Activated naive CD8-positive, alpha-beta T cell treated with anti-CD3 and anti-CD28 coated beads, Interleukin-2, amount 50 U/mL, for 24 hours (primary cell): ENCODE data around the gene ANXA10.

Experiments used
- ATAC-seq: fragments of 150-1000 bp; cut with Tn5 transposase; one replicate; pipeline ENCODE4 v1.10.0; 2021
- DNase-seq: peaks from one replicate; pipeline ENCODE4 v3.0.0; 2021
- H3K27ac Mint-ChIP-seq: one replicate; pipeline ENCODE4 v1.8.0; 2021; ENCODE audit warnings: mild to moderate bottlenecking, mixed read lengths
- H3K27me3 Mint-ChIP-seq: one replicate; pipeline ENCODE4 v1.8.0; 2021; ENCODE audit warnings: mixed read lengths
- H3K36me3 Mint-ChIP-seq: one replicate; pipeline ENCODE4 v1.8.0; 2021; ENCODE audit warnings: low read depth, mixed read lengths
- H3K4me1 Mint-ChIP-seq: one replicate; pipeline ENCODE4 v1.8.0; 2021; ENCODE audit warnings: mixed read lengths
- H3K4me3 Mint-ChIP-seq: one replicate; pipeline ENCODE4 v1.8.0; 2021; ENCODE audit warnings: mild to moderate bottlenecking, moderate library complexity, mixed read lengths
- H3K9me3 Mint-ChIP-seq: one replicate; pipeline ENCODE4 v1.8.0; 2021; ENCODE audit warnings: mixed read lengths

ANXA10 gene

DNA sequence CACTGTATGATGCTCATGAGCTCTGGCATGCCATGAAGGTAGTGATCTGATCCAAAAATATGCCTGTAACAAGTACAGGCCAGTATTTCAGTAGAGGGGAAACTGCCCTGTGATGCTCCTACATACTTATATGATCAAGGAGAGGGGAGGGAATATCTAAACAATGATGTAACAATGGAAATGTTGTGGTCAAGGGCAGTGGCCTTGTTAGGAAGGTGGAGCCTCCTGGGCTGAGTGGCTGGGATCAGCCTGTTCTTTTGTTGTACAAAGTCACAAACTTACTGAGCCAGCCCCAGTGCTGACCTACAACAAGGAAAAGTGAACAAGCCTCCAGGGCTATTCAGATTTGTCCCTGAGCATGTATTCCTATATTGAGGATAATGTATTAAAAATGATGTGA lies 70.3 kb downstream of the ANXA10 start:
- no peak for DNase-seq
- no peak overlapping the region for H3K27ac Mint-ChIP-seq
- peaks cover 18% of the 10 kb centered on the region for H3K9me3 Mint-ChIP-seq
- H3K27me3 Mint-ChIP-seq, result no peaks in the 10 kb centered on the region
- no peak for ATAC-seq
- no peak overlapping the region for H3K4me3 Mint-ChIP-seq
- H3K4me1 Mint-ChIP-seq, result no peaks in the 10 kb centered on the region
- H3K36me3 Mint-ChIP-seq, result no peaks in the 10 kb centered on the region

DNA sequence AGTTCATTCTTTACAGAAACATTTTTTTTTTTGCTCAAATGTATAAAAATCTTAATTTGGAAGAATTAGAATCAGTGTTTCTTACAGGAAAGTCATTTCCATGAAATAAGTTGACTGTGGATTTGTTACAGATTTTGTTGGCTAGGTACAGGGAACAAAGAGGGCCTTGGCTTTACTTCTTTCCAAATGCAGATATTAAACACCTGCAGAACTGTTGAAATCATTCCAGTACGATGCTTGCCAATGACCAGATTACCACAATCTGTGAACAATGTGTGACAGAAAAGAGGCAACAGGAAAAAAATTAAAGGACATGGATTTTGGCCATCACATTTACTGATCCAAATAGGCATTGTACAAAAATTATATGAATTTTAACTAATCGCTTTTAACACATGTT lies 70.8 kb downstream of the ANXA10 start:
- Mint-ChIP-seq H3K27me3 (no peaks in the 10 kb centered on the region), H3K36me3 (no peaks in the 10 kb centered on the region), H3K4me3 (no peak overlapping the region), H3K9me3 (peaks cover 18% of the 10 kb centered on the region), H3K4me1 (no peaks in the 10 kb centered on the region), H3K27ac (no peak overlapping the region)
- ATAC-seq (no peak), DNase-seq (no peak)

DNA sequence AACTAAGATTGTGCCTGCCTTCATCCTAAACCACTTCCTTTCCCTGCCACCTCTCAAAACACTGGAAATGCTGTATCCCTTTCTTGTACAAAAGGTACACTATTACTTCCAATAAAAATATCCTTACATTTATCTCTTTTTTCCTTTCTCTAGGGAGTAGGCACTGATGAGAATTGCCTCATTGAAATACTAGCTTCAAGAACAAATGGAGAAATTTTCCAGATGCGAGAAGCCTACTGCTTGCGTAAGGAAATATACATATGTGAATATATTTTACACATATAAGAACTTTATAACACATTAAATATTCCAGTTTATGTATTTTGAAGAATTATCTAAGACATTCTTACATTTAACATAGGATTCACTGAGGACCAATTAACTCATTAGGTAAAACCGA lies 71.7 kb downstream of the ANXA10 start:
- peaks cover 14% of the 10 kb centered on the region for H3K9me3 Mint-ChIP-seq
- no peak for ATAC-seq
- H3K4me3 Mint-ChIP-seq, result no peak overlapping the region
- H3K4me1 Mint-ChIP-seq, result no peaks in the 10 kb centered on the region
- H3K27me3 Mint-ChIP-seq, result no peaks in the 10 kb centered on the region
- no peak for DNase-seq
- no peaks in the 10 kb centered on the region for H3K36me3 Mint-ChIP-seq
- no peak overlapping the region for H3K27ac Mint-ChIP-seq

DNA sequence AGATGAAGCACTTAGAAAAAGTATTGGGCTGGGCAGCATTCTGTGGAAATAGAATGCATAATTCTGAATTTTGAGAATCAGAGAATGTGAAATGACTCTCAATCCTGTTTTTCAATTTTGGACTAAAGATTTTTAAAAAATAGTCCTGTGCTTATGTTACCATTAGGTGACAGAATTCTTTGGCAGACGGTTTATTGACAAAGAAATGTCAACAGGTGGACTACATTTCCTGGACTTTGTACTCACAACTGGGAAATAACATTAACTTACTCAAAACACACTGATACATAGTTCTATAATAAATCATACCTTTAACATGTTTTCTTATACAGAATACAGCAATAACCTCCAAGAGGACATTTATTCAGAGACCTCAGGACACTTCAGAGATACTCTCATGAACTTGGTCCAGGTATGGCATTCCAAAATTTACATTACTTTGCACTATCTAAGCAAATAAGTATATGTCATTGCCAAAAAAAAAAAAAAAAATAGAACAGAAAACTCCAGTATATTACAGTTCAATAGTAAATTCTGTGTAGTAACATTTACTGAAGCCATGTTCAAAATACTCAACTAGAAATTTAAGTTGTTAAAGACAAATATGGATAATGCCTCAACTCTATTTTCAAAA lies 72.7 kb downstream of the ANXA10 start:
- H3K36me3 Mint-ChIP-seq, result no peaks in the 10 kb centered on the region
- no peak overlapping the region for H3K4me3 Mint-ChIP-seq
- no peaks in the 10 kb centered on the region for H3K4me1 Mint-ChIP-seq
- ATAC-seq, result no peak
- H3K27ac Mint-ChIP-seq, result no peak overlapping the region
- peaks cover 11% of the 10 kb centered on the region for H3K9me3 Mint-ChIP-seq
- no peaks in the 10 kb centered on the region for H3K27me3 Mint-ChIP-seq
- no peak for DNase-seq

DNA sequence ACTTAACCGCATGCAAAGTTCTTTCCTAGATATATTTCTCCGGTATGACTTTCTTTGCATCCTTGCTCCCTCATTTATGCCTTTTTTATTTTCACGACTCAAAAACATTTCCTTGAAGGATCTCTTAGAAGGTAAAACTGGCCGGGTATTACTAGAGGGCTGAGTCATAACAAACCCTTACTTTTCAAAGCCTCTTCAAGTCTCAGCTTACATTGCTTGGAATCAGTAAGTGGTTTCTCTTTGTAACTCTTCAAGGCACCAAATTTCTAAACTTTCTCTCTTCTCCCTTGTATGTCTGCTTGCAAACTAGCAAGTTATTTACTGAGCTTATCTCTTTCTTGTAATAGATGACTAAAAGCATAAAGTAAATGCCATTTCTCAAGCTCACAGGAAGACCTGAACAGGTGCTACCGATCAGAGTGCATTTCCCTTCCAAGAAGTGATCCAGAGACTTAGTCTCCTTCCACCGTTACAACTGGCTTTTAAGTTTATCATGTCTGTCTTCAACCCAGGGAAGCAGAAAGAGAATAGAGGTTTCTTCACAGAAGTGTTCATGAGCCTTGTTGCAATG lies 75.5 kb downstream of the ANXA10 start:
- no peak overlapping the region for H3K27ac Mint-ChIP-seq
- no peak overlapping the region for H3K4me3 Mint-ChIP-seq
- no peak for ATAC-seq
- no peak for DNase-seq
- H3K36me3 Mint-ChIP-seq, result no peaks in the 10 kb centered on the region
- H3K9me3 Mint-ChIP-seq, result no peaks in the 10 kb centered on the region
- H3K4me1 Mint-ChIP-seq, result no peaks in the 10 kb centered on the region
- no peaks in the 10 kb centered on the region for H3K27me3 Mint-ChIP-seq

DNA sequence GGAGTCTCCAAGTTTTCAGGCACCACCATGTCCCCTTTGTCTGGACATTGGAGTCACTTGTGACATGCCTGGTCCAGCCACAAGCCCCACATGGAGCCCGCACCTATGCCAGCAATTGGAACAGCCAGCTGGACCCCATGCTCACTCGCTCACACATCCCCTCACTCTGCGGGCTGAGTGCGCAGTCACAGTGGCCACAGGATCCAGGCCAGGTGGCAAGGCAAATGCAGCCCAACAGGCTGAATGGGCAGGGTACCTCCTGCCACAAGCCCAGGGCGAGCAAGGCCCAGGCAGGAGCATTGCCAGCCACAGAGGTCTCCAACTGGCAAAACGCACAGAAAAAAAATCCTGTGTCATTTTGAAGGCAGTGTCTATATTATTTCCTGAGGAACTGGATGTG lies 82.0 kb downstream of the ANXA10 start:
- Mint-ChIP-seq H3K9me3 (no peaks in the 10 kb centered on the region), H3K36me3 (no peaks in the 10 kb centered on the region), H3K27me3 (no peaks in the 10 kb centered on the region), H3K4me1 (no peaks in the 10 kb centered on the region), H3K27ac (no peak overlapping the region), H3K4me3 (no peak overlapping the region)
- no peak for DNase-seq
- no peak for ATAC-seq

DNA sequence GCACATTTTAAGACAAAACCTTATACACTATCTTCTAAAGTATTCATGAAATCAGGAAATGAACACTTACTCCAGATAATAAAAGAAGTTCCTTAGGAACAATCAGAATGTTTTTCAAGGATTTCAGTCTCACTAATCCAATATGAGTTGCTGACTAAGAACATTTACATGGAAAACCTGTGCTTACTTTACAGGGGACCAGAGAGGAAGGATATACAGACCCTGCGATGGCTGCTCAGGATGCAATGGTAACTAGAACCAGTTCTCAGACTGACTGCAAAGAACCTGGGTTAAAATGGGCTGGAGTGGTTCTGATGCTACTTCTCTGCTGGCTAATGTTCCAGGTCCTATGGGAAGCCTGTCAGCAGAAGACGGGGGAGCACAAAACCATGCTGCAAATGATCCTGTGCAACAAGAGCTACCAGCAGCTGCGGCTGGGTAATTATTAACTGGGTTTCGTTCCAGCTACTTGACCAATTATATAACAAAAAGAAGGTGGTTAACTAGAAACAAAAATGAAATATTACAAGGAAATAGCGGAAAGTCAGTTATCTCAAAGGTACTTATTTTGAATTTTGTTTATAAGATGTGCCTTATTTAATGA lies 85.3 kb downstream of the ANXA10 start:
- Mint-ChIP-seq H3K27me3 (no peaks in the 10 kb centered on the region), H3K36me3 (no peaks in the 10 kb centered on the region), H3K9me3 (no peaks in the 10 kb centered on the region), H3K27ac (no peak overlapping the region), H3K4me1 (no peaks in the 10 kb centered on the region), H3K4me3 (no peak overlapping the region)
- ATAC-seq (no peak), DNase-seq (no peak)

DNA sequence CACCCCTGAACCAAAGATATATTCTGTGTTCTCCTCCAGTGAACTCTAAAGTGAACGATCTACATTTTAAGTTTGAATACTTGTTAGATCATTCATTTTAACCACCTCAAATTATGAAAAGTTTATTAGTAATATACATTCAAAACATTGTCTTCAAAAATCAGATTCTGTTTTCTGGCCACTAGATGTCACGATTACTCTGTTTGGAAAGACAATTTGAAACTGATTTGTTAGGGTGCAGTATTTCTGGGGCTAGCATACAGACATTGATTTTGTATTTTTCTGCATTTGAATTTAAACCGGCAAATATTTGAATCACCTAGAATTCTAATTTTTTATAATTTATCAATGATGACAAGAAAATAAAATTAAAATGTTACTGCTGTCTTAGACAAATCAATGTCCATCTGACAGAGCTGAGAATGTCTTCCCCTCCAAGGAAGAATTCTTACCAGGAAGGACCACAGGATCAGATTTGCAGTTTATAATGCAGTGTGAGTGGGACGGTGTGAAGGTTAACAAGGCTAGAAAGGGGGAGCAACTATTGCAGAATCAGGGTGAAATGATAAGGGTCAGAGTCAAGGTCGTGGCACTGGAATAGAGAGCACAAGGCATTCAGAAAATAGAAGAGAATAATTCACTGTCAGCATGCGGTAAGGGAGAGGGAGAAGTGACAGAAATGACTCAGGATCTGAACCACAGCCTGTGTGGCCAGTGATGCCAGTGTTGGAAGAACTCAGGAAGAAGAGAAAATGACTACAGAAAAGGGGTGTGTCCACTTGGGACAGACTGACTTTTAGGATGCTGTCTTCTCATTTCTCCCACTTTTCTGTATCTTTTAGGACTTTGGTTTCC lies 91.6 kb downstream of the ANXA10 start:
- DNase-seq (no peak), ATAC-seq (no peak)
- peaks cover 2% of the 10 kb centered on the region for H3K4me1 Mint-ChIP-seq
- H3K27ac Mint-ChIP-seq, result no peak overlapping the region
- no peaks in the 10 kb centered on the region for H3K27me3 Mint-ChIP-seq
- H3K9me3 Mint-ChIP-seq, result no peaks in the 10 kb centered on the region
- H3K36me3 Mint-ChIP-seq, result no peaks in the 10 kb centered on the region
- no peak overlapping the region for H3K4me3 Mint-ChIP-seq

DNA sequence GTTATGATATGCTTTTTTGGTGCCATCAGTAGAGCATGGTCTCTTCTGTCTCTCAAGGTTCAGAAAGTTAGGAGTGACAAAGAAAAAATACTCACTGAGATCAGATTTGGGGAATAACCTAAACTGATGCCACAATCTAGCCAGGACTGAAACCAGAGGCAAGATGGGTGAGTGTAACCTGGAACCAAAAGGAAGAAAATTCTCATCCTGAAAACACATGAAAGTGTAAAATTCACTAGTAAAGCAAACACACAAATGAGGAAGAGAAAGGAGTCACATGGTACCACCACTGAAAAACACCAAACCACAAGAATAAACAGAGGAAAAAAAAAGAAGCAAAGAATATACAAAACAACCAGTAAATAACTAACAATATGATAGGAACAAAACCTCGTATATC lies 96.4 kb downstream of the ANXA10 start:
- ATAC-seq (no peak), DNase-seq (no peak)
- H3K36me3 Mint-ChIP-seq, result no peaks in the 10 kb centered on the region
- H3K9me3 Mint-ChIP-seq, result no peaks in the 10 kb centered on the region
- H3K4me1 Mint-ChIP-seq, result peaks cover 2% of the 10 kb centered on the region
- H3K27me3 Mint-ChIP-seq, result no peaks in the 10 kb centered on the region
- H3K27ac Mint-ChIP-seq, result peak overlapping the region; percentile 20
- H3K4me3 Mint-ChIP-seq, result no peak overlapping the region

DNA sequence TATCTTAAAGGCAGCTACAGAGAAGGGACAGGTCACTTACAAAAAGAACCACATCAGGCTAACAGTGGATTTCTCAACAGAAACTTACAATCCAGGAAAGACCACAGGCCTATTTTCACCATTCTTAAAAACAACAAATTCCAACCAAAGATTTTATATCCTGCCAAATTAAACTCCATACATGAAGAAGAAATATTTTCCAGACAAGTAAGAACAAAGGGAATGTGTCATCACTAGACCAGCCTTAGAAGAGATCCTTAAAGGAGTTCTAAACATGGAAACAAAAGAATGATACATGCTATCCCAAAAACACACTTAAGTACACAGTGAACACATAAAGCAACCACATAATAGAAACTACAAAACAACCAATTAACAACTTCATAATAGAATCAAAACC lies 105.6 kb downstream of the ANXA10 start:
- no peak overlapping the region for H3K4me3 Mint-ChIP-seq
- DNase-seq, result no peak

DNA sequence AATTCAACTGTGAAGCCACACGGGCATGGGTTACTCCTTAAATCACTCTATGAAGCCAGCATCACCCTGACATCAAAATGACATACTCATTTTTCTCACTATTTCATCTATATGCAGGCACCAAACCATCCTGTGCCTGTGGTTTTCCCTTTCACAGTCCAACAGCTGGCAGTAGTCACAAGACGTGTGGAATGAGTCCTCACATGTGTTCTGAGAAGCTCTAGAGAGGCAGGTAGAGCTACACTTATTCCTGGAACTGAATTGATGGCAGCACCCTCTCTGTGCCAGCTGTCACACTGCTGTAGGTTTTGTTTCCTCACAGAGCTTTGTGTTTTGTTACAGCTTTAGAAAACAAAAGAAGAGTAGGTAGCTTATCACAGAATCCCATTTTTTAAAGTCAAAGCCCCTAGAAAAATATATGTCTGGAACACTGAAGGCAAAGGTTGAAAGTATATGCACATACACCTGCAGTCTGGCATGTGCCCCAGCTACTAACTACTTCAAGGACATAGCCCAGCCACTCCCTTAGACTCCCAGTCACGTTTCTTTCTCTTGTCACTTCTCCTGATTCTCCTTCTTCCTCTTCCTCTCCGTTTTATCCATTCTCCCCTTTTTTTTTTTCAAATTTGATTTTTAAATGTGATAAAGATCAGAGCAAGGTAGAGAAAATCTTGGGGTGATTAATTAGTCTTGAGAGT lies 107.1 kb downstream of the ANXA10 start:
- H3K9me3 Mint-ChIP-seq, result peaks cover 22% of the 10 kb centered on the region
- H3K27ac Mint-ChIP-seq, result no peak overlapping the region
- ATAC-seq, result no peak
- no peak overlapping the region for H3K4me3 Mint-ChIP-seq
- no peak for DNase-seq
- H3K4me1 Mint-ChIP-seq, result no peaks in the 10 kb centered on the region
- H3K27me3 Mint-ChIP-seq, result no peaks in the 10 kb centered on the region
- peaks cover 11% of the 10 kb centered on the region for H3K36me3 Mint-ChIP-seq

More for the DNA sequence above, 105.6 kb downstream of the ANXA10 start:
- no peak overlapping the region for H3K27ac Mint-ChIP-seq
- H3K9me3 Mint-ChIP-seq, result peaks cover 15% of the 10 kb centered on the region
- H3K27me3 Mint-ChIP-seq, result no peaks in the 10 kb centered on the region
- ATAC-seq, result no peak
- peaks cover 6% of the 10 kb centered on the region for H3K36me3 Mint-ChIP-seq
- no peaks in the 10 kb centered on the region for H3K4me1 Mint-ChIP-seq

DNA sequence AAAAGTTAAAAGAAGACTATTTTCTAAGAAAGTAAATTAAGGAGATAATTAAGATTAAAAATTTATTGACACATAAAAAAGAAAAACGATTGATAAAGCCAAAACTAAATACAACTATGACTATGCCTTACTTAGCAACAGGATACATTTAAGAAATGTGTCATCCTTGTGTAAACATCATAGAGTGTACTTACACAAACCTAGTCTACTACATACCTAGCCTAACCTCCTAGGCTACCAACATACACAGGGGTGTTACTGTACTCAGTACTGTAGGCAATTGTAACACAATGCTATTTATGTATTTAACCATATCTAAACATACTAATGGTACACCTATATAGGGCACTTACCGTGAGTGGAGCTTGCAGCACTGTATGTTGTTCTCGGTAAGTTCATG lies 108.3 kb downstream of the ANXA10 start:
- H3K27ac Mint-ChIP-seq, result no peak overlapping the region
- no peak overlapping the region for H3K4me3 Mint-ChIP-seq
- H3K4me1 Mint-ChIP-seq, result no peaks in the 10 kb centered on the region
- peaks cover 32% of the 10 kb centered on the region for H3K9me3 Mint-ChIP-seq
- no peaks in the 10 kb centered on the region for H3K27me3 Mint-ChIP-seq
- peaks cover 13% of the 10 kb centered on the region for H3K36me3 Mint-ChIP-seq
- DNase-seq, result no peak
- no peak for ATAC-seq

DNA sequence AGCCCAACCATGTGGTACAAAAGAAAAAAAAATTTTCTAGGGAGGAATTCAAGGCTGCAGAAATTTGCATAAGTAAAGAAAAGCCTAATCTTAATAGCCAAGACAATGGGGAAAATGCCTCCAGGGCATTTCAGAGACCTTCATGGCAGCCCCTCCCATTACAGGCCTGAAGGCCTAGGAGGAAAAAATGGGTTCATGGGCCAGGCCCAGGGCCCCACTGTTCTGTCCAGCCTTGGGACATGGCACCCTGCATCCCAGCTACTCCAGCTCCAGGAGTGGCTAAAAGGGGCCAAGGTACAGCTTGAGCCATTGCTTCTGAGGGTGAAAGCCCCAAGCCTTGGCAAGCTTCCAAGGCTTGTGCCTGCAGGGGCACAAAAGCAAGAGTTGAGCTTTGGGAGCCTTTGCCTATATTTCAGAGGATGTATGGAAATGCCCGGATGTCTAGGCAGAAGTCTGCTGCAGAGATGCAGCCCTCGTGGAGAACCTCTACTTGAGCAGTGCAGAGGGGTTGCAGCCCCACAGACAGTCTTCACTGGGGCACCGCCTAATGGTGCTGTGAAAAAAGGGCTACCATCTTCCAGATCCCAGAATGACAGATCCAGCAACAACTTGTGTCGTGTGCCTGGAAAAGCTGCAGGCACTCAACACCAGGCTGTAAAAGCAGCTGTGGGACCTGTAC lies 111.0 kb downstream of the ANXA10 start:
- no peak for ATAC-seq
- no peaks in the 10 kb centered on the region for H3K4me1 Mint-ChIP-seq
- H3K27ac Mint-ChIP-seq, result no peak overlapping the region
- H3K36me3 Mint-ChIP-seq, result peaks cover 13% of the 10 kb centered on the region
- H3K9me3 Mint-ChIP-seq, result peaks cover 35% of the 10 kb centered on the region
- H3K27me3 Mint-ChIP-seq, result no peaks in the 10 kb centered on the region
- H3K4me3 Mint-ChIP-seq, result no peak overlapping the region
- DNase-seq, result no peak

DNA sequence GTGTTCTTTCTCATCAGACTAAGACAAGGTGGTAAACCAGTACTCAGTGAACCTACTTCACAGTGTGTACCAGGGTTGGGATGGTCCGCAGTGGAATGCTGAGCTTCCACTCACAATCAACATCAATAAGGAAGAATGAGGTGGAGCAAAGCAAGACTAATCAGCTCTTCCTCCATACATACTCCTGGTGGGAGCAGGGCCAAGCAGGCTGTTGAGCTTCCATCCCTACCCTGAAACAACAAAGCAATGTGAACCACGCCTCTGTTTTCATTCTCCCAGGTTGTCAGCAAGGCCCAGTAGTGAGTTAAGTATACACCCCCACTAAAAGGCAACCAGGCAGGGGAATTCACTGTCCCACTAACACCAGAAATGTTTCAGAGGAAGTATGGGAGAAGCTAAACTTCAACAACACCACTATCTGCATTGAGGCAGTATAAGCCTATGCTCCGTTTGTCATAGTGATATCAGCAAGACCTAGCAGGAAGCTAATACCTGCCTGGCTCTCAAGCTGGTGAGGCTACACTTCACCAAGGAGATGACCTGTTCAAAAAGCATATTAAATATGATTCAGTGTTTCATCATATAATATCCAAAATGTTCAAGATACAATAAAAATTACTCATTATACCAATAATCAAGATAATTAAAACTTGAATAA lies 116.7 kb downstream of the ANXA10 start:
- H3K4me1 Mint-ChIP-seq, result no peaks in the 10 kb centered on the region
- peaks cover 15% of the 10 kb centered on the region for H3K36me3 Mint-ChIP-seq
- DNase-seq (no peak), ATAC-seq (no peak)
- H3K4me3 Mint-ChIP-seq, result no peak overlapping the region
- no peak overlapping the region for H3K27ac Mint-ChIP-seq
- H3K9me3 Mint-ChIP-seq, result peaks cover 24% of the 10 kb centered on the region
- H3K27me3 Mint-ChIP-seq, result no peaks in the 10 kb centered on the region
